ENCODE results near the gene TMEM201. TPM values are rescaled to one million over a fixed set of nuclear protein-coding genes. Genes with fewer than 3 reads are reported as not detected.
A peak's percentile ranks its signal among the peaks of the same experiment; 100 is the strongest.

TMEM201 gene
- total and polyA plus RNA-seq, 2 of the 8 experiments (the other 6 are each of a cell fraction or from before 2014, with no cell fraction given): 8.2 to 27.1 TPM

GRCh38 chr1:9588551-9589143, at the start of gene TMEM201 (continued):
- TF ChIP-seq CTCF (IDR thresholded peaks at IDR 0.05; ENCODE audit: control extremely low read depth in 1 of 3, insufficient read depth in 1 of 3, low read depth in 1 of 3, low read length in 3 of 3): peak in 2 of 3 experiments; percentile 61 to 74; a peak in 3 of 4 replicates
- TF ChIP-seq CEBPB (IDR thresholded peaks at IDR 0.05; ENCODE audit: low read depth, low read length): no peak
- no peak for TF ChIP-seq CBX5 (IDR thresholded peaks at IDR 0.05; ENCODE audit: low read depth, low read length)
